Right atrium auricular region (tissue), 2 donors: ENCODE results near the gene MARK2. TPM values are rescaled to one million over a fixed set of nuclear protein-coding genes. Genes with fewer than 3 reads are reported as not detected.

ENCODE experiments used
- DNase-seq: peaks from one replicate; pipeline ENCODE4 v3.0.0-alpha.2; 2019; ENCODE audit warnings: low spot score
- H3K27ac ChIP-seq, 2 donors: fragments of 200-600 bp; sonication (generic); 1 replicate in 1 of 2; 2 replicates in 1 of 2; pipeline ENCODE4 v1.5.1; 2016 to 2019
- H3K27me3 ChIP-seq, 2 donors: fragments of 200-600 bp; sonication (generic); one replicate each; pipeline versions ENCODE4 v1.5.1 to v1.6.0; 2017 to 2019
- H3K36me3 ChIP-seq: fragments of 200-600 bp; sonication (generic); one replicate; pipeline ENCODE4 v1.5.1; 2016
- H3K4me1 ChIP-seq, 2 donors: fragments of 200-600 bp; sonication (generic); one replicate each; pipeline versions ENCODE4 v1.5.1 to v1.6.0; 2017 to 2019
- H3K4me3 ChIP-seq, 2 donors: fragments of 200-600 bp; sonication (generic); 1 replicate in 1 of 2; 2 replicates in 1 of 2; pipeline ENCODE4 v1.5.1; 2017 to 2019; ENCODE audit warnings: mild to moderate bottlenecking in 1 of 2, moderate library complexity in 1 of 2
- H3K9me3 ChIP-seq, 2 donors: fragments of 200-600 bp; sonication (generic); one replicate each; pipeline ENCODE4 v1.5.1; 2019
- CTCF ChIP-seq, 2 donors: fragments of 200-600 bp; sonication (generic); IDR thresholded peaks; one replicate each; pipeline ENCODE4 v1.5.1; 2019; ENCODE audit warnings: antibody characterized with exemption in 2 of 2
- total RNA-seq, 2 donors: library from RNA; depleted of rRNA; stranded (reverse); fragments of >200 nt; gene quantifications; one replicate each; pipeline ENCODE4 v1.1.0, GENCODE V29; 2016

MARK2 gene
- total RNA-seq, 2 donors from 2014 or later: 29.3 to 31.5 TPM

GRCh38 chr11:63879598-63880402 lies 40.9 kb downstream of the MARK2 start:
- H3K27ac ChIP-seq: no peak overlapping the region
- DNase-seq: no peak
- no peaks in the 10 kb centered on the region for H3K9me3 ChIP-seq
- H3K4me1 ChIP-seq: peaks cover 0 to 71% of the 10 kb centered on the region in 2 donors
- H3K27me3 ChIP-seq: no peaks in the 10 kb centered on the region
- H3K36me3 ChIP-seq: peaks cover 5% of the 10 kb centered on the region
- TF ChIP-seq CTCF (IDR thresholded peaks at IDR 0.05): no peak
- no peak overlapping the region for H3K4me3 ChIP-seq

GRCh38 chr11:63880403-63880790 lies 41.5 kb downstream of the MARK2 start:
- no peak overlapping the region for H3K27ac ChIP-seq
- no peaks in the 10 kb centered on the region for H3K9me3 ChIP-seq
- peaks cover 5% of the 10 kb centered on the region for H3K36me3 ChIP-seq
- no peak overlapping the region for H3K4me3 ChIP-seq
- no peak for DNase-seq
- H3K27me3 ChIP-seq: no peaks in the 10 kb centered on the region
- H3K4me1 ChIP-seq: peaks cover 0 to 68% of the 10 kb centered on the region in 2 donors
- no peak for TF ChIP-seq CTCF (IDR thresholded peaks at IDR 0.05)

GRCh38 chr11:63882555-63883242 lies 43.8 kb downstream of the MARK2 start:
- Histone ChIP-seq H3K27ac (no peak overlapping the region), H3K9me3 (no peaks in the 10 kb centered on the region), H3K27me3 (no peaks in the 10 kb centered on the region), H3K4me1 (peaks cover 0 to 61% of the 10 kb centered on the region in 2 donors), H3K4me3 (no peak overlapping the region), H3K36me3 (peaks cover 5% of the 10 kb centered on the region)
- no peak for TF ChIP-seq CTCF (IDR thresholded peaks at IDR 0.05)
- no peak for DNase-seq

- no peak for DNase-seq
- Histone ChIP-seq H3K36me3 (peaks cover 1% of the 10 kb centered on the region), H3K27ac (no peak overlapping the region), H3K4me1 (peaks cover 0 to 67% of the 10 kb centered on the region in 2 donors), H3K27me3 (no peaks in the 10 kb centered on the region), H3K4me3 (no peak overlapping the region), H3K9me3 (no peaks in the 10 kb centered on the region)
- TF ChIP-seq CTCF (IDR thresholded peaks at IDR 0.05): no peak
Measured at GRCh38 chr11:63883791-63884190, 44.9 kb downstream of the MARK2 start.

GRCh38 chr11:63884196-63884932 lies 45.5 kb downstream of the MARK2 start:
- Histone ChIP-seq H3K27me3 (no peaks in the 10 kb centered on the region), H3K4me1 (peaks cover 0 to 67% of the 10 kb centered on the region in 2 donors), H3K9me3 (no peaks in the 10 kb centered on the region), H3K4me3 (no peak overlapping the region), H3K36me3 (no peaks in the 10 kb centered on the region), H3K27ac (no peak overlapping the region)
- DNase-seq: no peak
- no peak for TF ChIP-seq CTCF (IDR thresholded peaks at IDR 0.05)
